Right cardiac atrium (tissue), 5 donors: ENCODE results near the gene FRAS1. TPM values are rescaled to one million over a fixed set of nuclear protein-coding genes. Genes with fewer than 3 reads are reported as not detected.
"Not testable (repeated sequence)": the region's sequence is repeated elsewhere in the genome, so short reads cannot be mapped to it uniquely, and the experiment has no call there.

ENCODE experiments used
- ATAC-seq, 2 donors: fragments of 200-7000 bp; cut with Tn5 transposase; one replicate each; pipeline versions ENCODE4 v1.8.0 to v1.9.1; 2020; ENCODE audit warnings: moderate library complexity in 2 of 2, mild to moderate bottlenecking in 1 of 2
- DNase-seq, 3 donors: peaks; one replicate each; pipeline ENCODE4 v3.0.0-alpha.2; 2020
- H3K27ac ChIP-seq: one replicate; pipeline ENCODE4 v1.5.1; 2013; ENCODE audit warnings: mild to moderate bottlenecking, low read length, control low read depth, moderate library complexity
- H3K27me3 ChIP-seq: one replicate; pipeline ENCODE4 v1.6.1; 2013; ENCODE audit not compliant: control insufficient read depth, insufficient read depth
- H3K4me1 ChIP-seq: one replicate; pipeline ENCODE4 v1.6.1; 2013; ENCODE audit warnings: low read length; ENCODE audit not compliant: control insufficient read depth, insufficient read depth
- H3K4me3 ChIP-seq: one replicate; pipeline ENCODE4 v1.5.1; 2013; ENCODE audit warnings: low read length, control low read depth
- H3K9me3 ChIP-seq: one replicate; pipeline ENCODE4 v1.6.1; 2013; ENCODE audit warnings: low read length; ENCODE audit not compliant: control insufficient read depth
- WGBS: extraction: QIAGEN DNeasy Blood & Tissue Kit; methylation state at CpG from one replicate; pipeline ENCODE4 v1.1.7; 2013; 5-methylcytosine and 5-hydroxymethylcytosine counted together
- intact Hi-C, 4 donors: fragments of 100-400 bp; cut with DNase I; formaldehyde crosslinking; loops; one replicate each; pipeline versions ENCODE4 v1.11.0 to v1.14.0; 2022 to 2023
- polyA plus RNA-seq: library from polyadenylated mRNA; stranded (reverse); fragments of 200-250 nt; gene quantifications from one replicate; pipeline ENCODE4 v1.2.3, GENCODE V29; 2013
- total RNA-seq, 4 donors: library from RNA; stranded (reverse); fragmentation: NEBNext Ultra II Directional; extraction: Animal tissue kit (Norgen Biotek cat#: 25700); gene quantifications; one replicate each; pipeline ENCODE4 v1.2.1, GENCODE V29; 2021
- donor health status: healthy with polysubstance abuse.
- donor health status: DM: no; HTN: yes; CAD: no.
- donor health status: DM: no; HTN: no; CAD: no.
- donor health status: DM: no; HTN: yes; CAD: no; lungs with severe emphysema.
- donor health status: DM: yes; HTN: yes; CAD: no.

Gene FRAS1
- total and polyA plus RNA-seq, 5 donors: 1.1 to 7.9 (median 5.1) TPM

- Histone ChIP-seq H3K27ac (no peak overlapping the region), H3K9me3 (no peaks in the 10 kb centered on the region), H3K4me1 (no peaks in the 10 kb centered on the region), H3K27me3 (no peaks in the 10 kb centered on the region), H3K4me3 (no peak overlapping the region)
- ATAC-seq: no peak
- 87% methylated on average over 1 of the region's 1 CpG for WGBS
- intact Hi-C loops: no loop called here
- no peak for DNase-seq
These were observed 110.4 kb downstream of the FRAS1 start for GRCh38 chr4:78167510-78167909.

- Histone ChIP-seq H3K27ac (no peak overlapping the region), H3K4me3 (no peak overlapping the region), H3K9me3 (no peaks in the 10 kb centered on the region), H3K4me1 (no peaks in the 10 kb centered on the region), H3K27me3 (no peaks in the 10 kb centered on the region)
- DNase-seq: no peak
- WGBS: 83% methylated on average over 3 of the region's 3 CpGs
- no peak for ATAC-seq
- intact Hi-C loops: no loop called here
These were observed 110.9 kb downstream of the FRAS1 start for GRCh38 chr4:78168029-78168428.

- Histone ChIP-seq H3K27me3 (no peaks in the 10 kb centered on the region), H3K4me1 (no peaks in the 10 kb centered on the region), H3K4me3 (no peak overlapping the region), H3K27ac (no peak overlapping the region), H3K9me3 (no peaks in the 10 kb centered on the region)
- DNase-seq (no peak), ATAC-seq (no peak)
- WGBS: 96% methylated on average over 1 of the region's 1 CpG
- intact Hi-C loops: no loop called here
These were observed 112.6 kb downstream of the FRAS1 start for GRCh38 chr4:78169728-78170127.

GRCh38 chr4:78171482-78171881 is 114.4 kb downstream of the FRAS1 start:
- Histone ChIP-seq H3K27ac (no peak overlapping the region), H3K27me3 (no peaks in the 10 kb centered on the region), H3K9me3 (no peaks in the 10 kb centered on the region), H3K4me3 (no peak overlapping the region), H3K4me1 (no peaks in the 10 kb centered on the region)
- WGBS: 85% methylated on average over 6 of the region's 6 CpGs
- ATAC-seq (no peak), DNase-seq (no peak)
- intact Hi-C loops: no loop called here

- Histone ChIP-seq H3K4me1 (no peaks in the 10 kb centered on the region), H3K27ac (no peak overlapping the region), H3K9me3 (no peaks in the 10 kb centered on the region), H3K4me3 (no peak overlapping the region), H3K27me3 (no peaks in the 10 kb centered on the region)
- DNase-seq: peak in 1 of 3 donors; percentile 38
- intact Hi-C loops: no loop called here
- 63% methylated on average over 5 of the region's 5 CpGs for WGBS
- ATAC-seq: no peak
These were observed 117.8 kb downstream of the FRAS1 start for GRCh38 chr4:78174891-78175290.

- no peaks in the 10 kb centered on the region for H3K27me3 ChIP-seq
- H3K9me3 ChIP-seq: no peaks in the 10 kb centered on the region
- intact Hi-C loops: no loop called here
- no peak overlapping the region for H3K27ac ChIP-seq
- WGBS: 60% methylated on average over 2 of the region's 2 CpGs
- ATAC-seq (no peak), DNase-seq (no peak)
- no peak overlapping the region for H3K4me3 ChIP-seq
- no peaks in the 10 kb centered on the region for H3K4me1 ChIP-seq
These were observed 122.1 kb downstream of the FRAS1 start for GRCh38 chr4:78179196-78179595.

- H3K4me1 ChIP-seq, H3K9me3 ChIP-seq, ATAC-seq, H3K4me3 ChIP-seq, H3K27ac ChIP-seq, H3K27me3 ChIP-seq, intact Hi-C loops: not testable (repeated sequence)
- DNase-seq: peak in 1 of 3 donors; percentile 25
- WGBS: 97% methylated on average over 36 of the region's 36 CpGs
These were observed 124.6 kb downstream of the FRAS1 start for GRCh38 chr4:78181681-78182234.

- ATAC-seq (no peak), DNase-seq (no peak)
- intact Hi-C loops: no loop called here
- Histone ChIP-seq H3K27ac (no peak overlapping the region), H3K4me3 (no peak overlapping the region), H3K27me3 (no peaks in the 10 kb centered on the region), H3K4me1 (peaks cover 1% of the 10 kb centered on the region), H3K9me3 (no peaks in the 10 kb centered on the region)
These were observed 127.5 kb downstream of the FRAS1 start for GRCh38 chr4:78184584-78184983.

GRCh38 chr4:78185117-78185516 is 128.0 kb downstream of the FRAS1 start:
- Histone ChIP-seq H3K27ac (no peak overlapping the region), H3K4me1 (peaks cover 1% of the 10 kb centered on the region), H3K27me3 (no peaks in the 10 kb centered on the region), H3K9me3 (no peaks in the 10 kb centered on the region), H3K4me3 (no peak overlapping the region)
- intact Hi-C loops: no loop called here
- DNase-seq (no peak), ATAC-seq (no peak)
- WGBS: 86% methylated on average over 2 of the region's 2 CpGs

- Histone ChIP-seq H3K27ac (no peak overlapping the region), H3K4me1 (peaks cover 1% of the 10 kb centered on the region), H3K4me3 (no peak overlapping the region), H3K9me3 (no peaks in the 10 kb centered on the region), H3K27me3 (no peaks in the 10 kb centered on the region)
- intact Hi-C loops: no loop called here
- ATAC-seq (no peak), DNase-seq (no peak)
- WGBS: 74% methylated on average over 6 of the region's 6 CpGs
These were observed 129.7 kb downstream of the FRAS1 start for GRCh38 chr4:78186597-78187543.

GRCh38 chr4:78190068-78190467 is 132.9 kb downstream of the FRAS1 start:
- 69% methylated on average over 1 of the region's 1 CpG for WGBS
- Histone ChIP-seq H3K27me3 (no peaks in the 10 kb centered on the region), H3K27ac (no peak overlapping the region), H3K9me3 (no peaks in the 10 kb centered on the region), H3K4me1 (peaks cover 1% of the 10 kb centered on the region), H3K4me3 (no peak overlapping the region)
- DNase-seq: no peak
- intact Hi-C loops: no loop called here
- ATAC-seq: no peak
